ENCODE measurements around the gene WSB1.

The WSB1 gene

DNA sequence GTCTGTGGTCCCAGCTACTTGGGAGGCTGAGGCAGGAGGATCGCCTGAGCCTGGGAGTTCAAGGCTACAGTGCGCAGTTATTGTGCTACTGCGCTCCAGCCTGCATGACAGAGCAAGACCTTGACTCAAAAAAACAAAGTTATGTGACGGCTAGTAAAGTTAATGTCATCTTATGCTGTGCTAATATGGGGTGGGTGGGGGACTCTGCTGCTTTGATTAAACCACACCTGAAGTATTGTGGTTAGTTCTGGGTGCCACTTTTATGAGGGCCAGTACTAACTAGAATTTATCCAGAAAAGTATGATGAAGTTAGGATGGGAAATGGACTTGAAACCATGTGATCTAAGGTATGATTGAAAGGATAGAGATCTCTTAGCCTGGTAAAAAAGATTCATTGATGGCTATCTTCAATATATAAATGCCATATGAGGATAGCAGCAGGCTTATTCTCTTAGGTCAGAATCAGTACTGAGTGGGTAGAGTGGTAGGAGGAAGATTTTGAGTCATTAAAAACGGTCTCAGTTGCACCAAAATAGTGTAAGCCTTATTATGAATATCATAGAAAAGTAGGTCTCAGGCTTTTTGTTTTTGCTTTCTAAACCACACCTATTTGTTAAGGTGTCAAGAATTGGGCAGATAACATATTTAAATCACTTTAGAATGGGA is 5.6 kb downstream of the WSB1 start:
- no peak overlapping the region for H3K4me3 ChIP-seq (ENCODE audit: low read depth, low read length)
- TF ChIP-seq, protein P1, sequence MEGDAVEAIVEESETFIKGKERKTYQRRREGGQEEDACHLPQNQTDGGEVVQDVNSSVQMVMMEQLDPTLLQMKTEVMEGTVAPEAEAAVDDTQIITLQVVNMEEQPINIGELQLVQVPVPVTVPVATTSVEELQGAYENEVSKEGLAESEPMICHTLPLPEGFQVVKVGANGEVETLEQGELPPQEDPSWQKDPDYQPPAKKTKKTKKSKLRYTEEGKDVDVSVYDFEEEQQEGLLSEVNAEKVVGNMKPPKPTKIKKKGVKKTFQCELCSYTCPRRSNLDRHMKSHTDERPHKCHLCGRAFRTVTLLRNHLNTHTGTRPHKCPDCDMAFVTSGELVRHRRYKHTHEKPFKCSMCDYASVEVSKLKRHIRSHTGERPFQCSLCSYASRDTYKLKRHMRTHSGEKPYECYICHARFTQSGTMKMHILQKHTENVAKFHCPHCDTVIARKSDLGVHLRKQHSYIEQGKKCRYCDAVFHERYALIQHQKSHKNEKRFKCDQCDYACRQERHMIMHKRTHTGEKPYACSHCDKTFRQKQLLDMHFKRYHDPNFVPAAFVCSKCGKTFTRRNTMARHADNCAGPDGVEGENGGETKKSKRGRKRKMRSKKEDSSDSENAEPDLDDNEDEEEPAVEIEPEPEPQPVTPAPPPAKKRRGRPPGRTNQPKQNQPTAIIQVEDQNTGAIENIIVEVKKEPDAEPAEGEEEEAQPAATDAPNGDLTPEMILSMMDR (IDR thresholded peaks at IDR 0.05; ENCODE audit: low read depth, low read length, missing control alignments), result no peak
- no peak for DNase-seq (ENCODE audit: low read depth)

DNA sequence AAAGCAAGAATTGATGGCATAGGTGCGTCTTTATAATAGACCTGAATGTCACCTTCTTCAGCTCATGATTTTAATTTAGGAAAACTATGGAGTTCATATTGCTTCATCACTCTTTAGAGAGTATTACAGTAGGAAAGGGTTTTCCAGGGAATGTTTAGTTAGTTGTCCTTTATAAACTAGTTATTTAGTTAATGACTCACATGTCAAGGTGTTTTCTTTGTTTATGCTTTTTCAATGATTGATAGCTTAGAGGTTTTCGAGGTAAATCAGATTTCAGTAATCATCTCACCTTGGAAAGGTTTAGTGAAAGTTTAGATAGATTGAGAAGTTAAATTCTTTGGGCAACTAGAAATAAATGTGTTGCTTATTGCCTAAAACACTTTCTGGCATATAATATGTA is 9.8 kb downstream of the WSB1 start:
- TF ChIP-seq, protein P1 (IDR thresholded peaks at IDR 0.05; ENCODE audit: low read depth, low read length, missing control alignments), result no peak
- no peak for DNase-seq (ENCODE audit: low read depth)
- H3K4me3 ChIP-seq (ENCODE audit: low read depth, low read length), result no peak overlapping the region

DNA sequence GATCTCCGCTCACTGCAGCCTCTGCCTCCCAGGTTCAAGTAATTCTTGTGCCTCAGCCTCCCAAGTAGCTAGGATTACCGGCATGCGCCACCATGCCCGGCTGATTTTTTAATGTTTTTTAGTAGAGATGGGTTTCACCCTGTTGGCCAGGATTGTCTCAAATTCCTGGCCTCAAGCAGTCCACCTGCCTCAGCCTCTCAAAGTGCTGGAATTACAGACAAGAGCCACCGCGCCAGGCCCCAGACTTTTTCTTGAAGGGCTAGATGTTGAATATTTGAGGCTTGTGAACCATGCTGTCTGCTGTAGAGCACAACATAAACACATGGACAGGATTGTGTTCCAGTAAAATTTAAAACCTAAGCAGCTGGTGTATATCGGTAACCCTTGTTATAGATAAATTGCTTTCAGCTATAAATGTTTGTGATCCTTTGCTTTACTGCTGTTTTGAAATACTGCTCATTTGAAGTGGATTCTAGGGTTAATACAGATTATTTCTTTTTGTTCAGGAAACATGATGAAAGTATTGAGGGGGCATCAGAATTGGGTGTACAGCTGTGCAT is 12.4 kb downstream of the WSB1 start:
- no peak overlapping the region for H3K4me3 ChIP-seq (ENCODE audit: low read depth, low read length)
- TF ChIP-seq, protein P1 (IDR thresholded peaks at IDR 0.05; ENCODE audit: low read depth, low read length, missing control alignments), result no peak
- no peak for DNase-seq (ENCODE audit: low read depth)

DNA sequence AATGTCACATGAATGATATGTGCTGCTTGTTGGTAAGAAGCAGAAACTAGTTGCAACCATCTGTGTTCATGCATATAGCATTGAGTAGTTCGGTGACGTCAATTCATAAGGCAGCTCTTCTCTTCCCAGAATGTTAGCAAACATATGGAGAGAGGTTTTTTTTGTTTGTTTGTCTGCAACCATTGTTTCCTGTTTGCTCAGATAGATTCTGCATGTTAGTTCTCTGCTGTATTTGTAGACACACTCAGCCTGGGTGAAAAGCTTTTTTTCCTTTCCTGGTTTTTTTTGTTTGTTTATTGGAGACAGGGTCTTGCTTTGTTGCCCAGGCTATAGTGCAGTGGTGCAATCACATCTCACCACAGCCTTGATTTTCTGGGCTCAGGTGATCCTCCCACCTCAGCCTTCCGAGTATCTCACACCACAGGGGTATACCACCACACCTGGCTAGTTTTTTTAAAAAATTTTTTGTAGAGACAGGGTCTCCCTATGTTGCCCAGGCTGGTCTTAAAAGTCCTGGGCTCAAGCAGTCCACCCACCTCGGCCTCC is 16.7 kb downstream of the WSB1 start:
- H3K4me3 ChIP-seq (ENCODE audit: low read depth, low read length), result no peak overlapping the region
- DNase-seq (ENCODE audit: low read depth), result no peak
- TF ChIP-seq, protein P1 (IDR thresholded peaks at IDR 0.05; ENCODE audit: low read depth, low read length, missing control alignments), result no peak

DNA sequence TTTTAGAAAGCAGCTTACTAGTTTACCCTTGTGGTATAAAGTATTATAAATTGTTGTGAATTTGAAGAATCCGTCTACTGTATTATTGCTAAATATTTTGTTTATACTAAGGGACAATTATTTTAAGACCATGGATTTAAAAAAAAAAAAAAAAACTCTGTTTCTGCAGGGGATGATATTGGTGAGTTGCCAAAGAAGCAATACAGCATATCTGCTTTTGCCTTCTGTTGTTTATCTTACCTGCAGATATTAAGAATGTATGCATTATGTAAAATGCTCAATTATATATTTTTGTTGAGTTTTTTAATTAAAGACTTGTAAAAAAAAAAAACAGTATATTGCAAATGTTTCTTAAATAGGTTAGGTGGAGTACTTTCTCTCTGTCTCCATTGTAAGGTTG is 19.4 kb downstream of the WSB1 start:
- DNase-seq (ENCODE audit: low read depth), result no peak
- TF ChIP-seq, protein P1 (IDR thresholded peaks at IDR 0.05; ENCODE audit: low read depth, low read length, missing control alignments), result no peak
- H3K4me3 ChIP-seq (ENCODE audit: low read depth, low read length), result no peak overlapping the region

DNA sequence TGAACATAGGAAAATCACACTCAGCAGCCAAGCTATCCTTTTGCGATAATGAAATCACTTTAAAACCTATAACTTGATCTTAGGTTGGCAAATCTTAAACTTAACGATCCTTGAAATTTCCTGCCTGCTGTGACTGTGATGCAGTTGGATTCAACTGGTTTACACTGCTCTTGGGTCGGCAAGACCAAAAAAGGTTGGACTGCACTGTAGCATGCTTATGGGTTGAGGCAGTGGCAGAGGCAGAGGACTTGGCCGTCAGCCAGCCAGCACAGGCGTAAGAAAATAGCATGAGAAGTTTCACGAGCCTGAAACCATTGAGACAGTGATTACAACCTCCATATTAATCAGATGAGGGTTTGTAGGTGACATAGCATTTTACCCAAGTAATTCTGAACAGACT is 21.4 kb downstream of the WSB1 start:
- no peak for DNase-seq (ENCODE audit: low read depth)
- TF ChIP-seq, protein P1 (IDR thresholded peaks at IDR 0.05; ENCODE audit: low read depth, low read length, missing control alignments), result no peak

More for the DNA sequence above, 21.4 kb downstream of the WSB1 start:
- no peak overlapping the region for H3K4me3 ChIP-seq (ENCODE audit: low read depth, low read length)

All from GM12864 (cell line).